SK-N-SH (cell line): ENCODE data around the gene CALD1. TPM values are rescaled to one million over a fixed set of nuclear protein-coding genes. Genes with fewer than 3 reads are reported as not detected.

Experiments
- CTCF ChIA-PET: fragments of 300-600, 350-600 bp; formaldehyde crosslinking; extraction: SDS; loops from one replicate; lab custom pipeline; 2021; lab: Yijun Ruan, JAX
- POLR2A ChIA-PET: fragments of 350-600 bp; sonication (Branson Sonifier 250); formaldehyde crosslinking; extraction: SDS; loops from one replicate; lab custom pipeline; 2020; ENCODE audit warnings: antibody characterized with exemption, inconsistent platforms; lab: Yijun Ruan, JAX
- DNase-seq: peaks from one replicate; pipeline ENCODE4 v3.0.0; 2012
- H2AFZ ChIP-seq: fragments of 200-600 bp; sonication (generic); 2 replicates; pipeline ENCODE4 v1.8.1; 2016; ENCODE audit warnings: antibody characterized with exemption, mild to moderate bottlenecking, low read depth
- H3F3A ChIP-seq: fragments of 200-600 bp; sonication (generic); replicated peaks from 2 replicates; pipeline ENCODE3; 2016; ENCODE audit warnings: antibody characterized with exemption, mild to moderate bottlenecking; ENCODE audit not compliant: insufficient read depth
- H3K27ac ChIP-seq, 2 experiments: fragments of 200-500 bp in 1 of 2; fragments of 200-600 bp in 1 of 2; sonication (Bioruptor generic) in 1 of 2; sonication (generic), shearing (Covaris generic) in 1 of 2; 2 replicates each; pipeline versions ENCODE4 v1.5.1 to v1.6.1; 2014 to 2016; ENCODE audit warnings: low read depth in 2 of 2, inconsistent platforms in 1 of 2, low read length in 1 of 2, mild to moderate bottlenecking in 1 of 2, mixed read lengths in 1 of 2
- H3K27me3 ChIP-seq: fragments of 200-600 bp; sonication (generic), shearing (Covaris generic); 2 replicates; pipeline ENCODE4 v1.6.1; 2016; ENCODE audit warnings: mixed run types; ENCODE audit not compliant: insufficient read depth
- H3K36me3 ChIP-seq, 2 experiments: fragments of 200-500 bp in 1 of 2; fragments of 200-600 bp in 1 of 2; sonication (Bioruptor generic) in 1 of 2; sonication (generic) in 1 of 2; replicated peaks in 1 of 2; 2 replicates each; pipeline versions ENCODE3 to v1.5.1; 2014 to 2016; ENCODE audit warnings: low read length in 1 of 2, mild to moderate bottlenecking in 1 of 2; ENCODE audit not compliant: insufficient read depth in 2 of 2, control insufficient read depth in 1 of 2
- H3K4me1 ChIP-seq, 2 experiments: fragments of 200-500 bp in 1 of 2; fragments of 200-600 bp in 1 of 2; sonication (Bioruptor generic) in 1 of 2; sonication (generic), shearing (Covaris generic) in 1 of 2; 2 replicates each; pipeline versions ENCODE4 v1.5.1 to v1.6.1; 2014 to 2016; ENCODE audit warnings: low read depth in 1 of 2, low read length in 1 of 2, mixed run types in 1 of 2; ENCODE audit not compliant: insufficient read depth in 2 of 2, control insufficient read depth in 1 of 2
- H3K4me2 ChIP-seq: fragments of 200-600 bp; sonication (generic), shearing (Covaris generic); 2 replicates; pipeline ENCODE4 v1.6.1; 2017; ENCODE audit warnings: mixed run types
- H3K4me3 ChIP-seq, 2 experiments: fragments of 200-500 bp in 1 of 2; fragments of 200-600 bp in 1 of 2; sonication (Bioruptor generic) in 1 of 2; sonication (generic), shearing (Covaris generic) in 1 of 2; 2 replicates each; pipeline versions ENCODE4 v1.5.1 to v1.8.1; 2014 to 2016; ENCODE audit warnings: low read depth in 2 of 2, inconsistent platforms in 1 of 2, low read length in 1 of 2, mild to moderate bottlenecking in 1 of 2, mixed read lengths in 1 of 2, moderate library complexity in 1 of 2
- H3K79me2 ChIP-seq: fragments of 200-600 bp; sonication (generic); 2 replicates; pipeline ENCODE4 v1.8.1; 2017; ENCODE audit warnings: mild to moderate bottlenecking; ENCODE audit not compliant: insufficient read depth
- H3K9ac ChIP-seq: fragments of 200-600 bp; sonication (generic); 2 replicates; pipeline ENCODE4 v1.6.1; 2017; ENCODE audit warnings: mixed run types
- H3K9me2 ChIP-seq: fragments of 200-600 bp; sonication (generic); 2 replicates; pipeline ENCODE4 v1.6.1; 2017; ENCODE audit warnings: mixed run types
- H3K9me3 ChIP-seq: fragments of 200-600 bp; sonication (generic); 2 replicates; pipeline ENCODE4 v1.6.1; 2017; ENCODE audit warnings: mixed run types, mild to moderate bottlenecking, moderate library complexity
- H4K20me1 ChIP-seq: fragments of 200-600 bp; sonication (generic); 2 replicates; pipeline ENCODE4 v1.6.1; 2017; ENCODE audit warnings: mild to moderate bottlenecking, mixed run types; ENCODE audit not compliant: insufficient read depth
- ELF1 ChIP-seq: IDR thresholded peaks from 2 replicates; pipeline ENCODE4 v1.4.0; 2012
- EP300 ChIP-seq, 2 experiments: IDR thresholded peaks; 2 replicates each; pipeline versions ENCODE4 v1.4.0 to v1.6.1; 2012; ENCODE audit warnings: borderline replicate concordance in 1 of 2, low read depth in 1 of 2, low read length in 1 of 2
- FOXJ3 ChIP-seq: sonication (generic); formaldehyde crosslinking; IDR thresholded peaks from 2 replicates; pipeline ENCODE4 v1.5.1; 2020; ENCODE audit warnings: mild to moderate bottlenecking, missing genetic modification reagents
- FOXM1 ChIP-seq: IDR thresholded peaks from 2 replicates; pipeline ENCODE4 v1.4.0; 2012; ENCODE audit warnings: low read depth, mild to moderate bottlenecking
- GABPA ChIP-seq: IDR thresholded peaks from 2 replicates; pipeline ENCODE4 v1.4.0; 2012; ENCODE audit warnings: low read depth, mild to moderate bottlenecking
- GATA2 ChIP-seq: sonication (generic); formaldehyde crosslinking; IDR thresholded peaks from 2 replicates; pipeline ENCODE4 v1.5.0; 2020; ENCODE audit warnings: mild to moderate bottlenecking, missing genetic modification reagents
- IRF3 ChIP-seq: fragments of 150-350 bp; IDR thresholded peaks from 2 replicates; pipeline ENCODE4 v1.6.1; 2016; ENCODE audit warnings: mild to moderate bottlenecking, low read depth, low read length
- JUND ChIP-seq: IDR thresholded peaks from 2 replicates; pipeline ENCODE4 v1.4.0; 2012
- MAX ChIP-seq: IDR thresholded peaks from 2 replicates; pipeline ENCODE4 v1.4.0; 2012; ENCODE audit warnings: low read depth
- MEF2A ChIP-seq: IDR thresholded peaks from 2 replicates; pipeline ENCODE4 v1.4.0; 2012; ENCODE audit warnings: low read depth, borderline replicate concordance
- MXI1 ChIP-seq: IDR thresholded peaks from 2 replicates; pipeline ENCODE4 v1.6.1; 2012; ENCODE audit warnings: mild to moderate bottlenecking, low read depth, low read length, improper control_type of control experiment
- NFIC ChIP-seq: IDR thresholded peaks from 2 replicates; pipeline ENCODE4 v1.4.0; 2012; ENCODE audit warnings: borderline replicate concordance
- PBX3 ChIP-seq: IDR thresholded peaks from 2 replicates; pipeline ENCODE4; 2012
- RAD21 ChIP-seq: IDR thresholded peaks from 2 replicates; pipeline ENCODE4 v1.6.1; 2012; ENCODE audit warnings: mild to moderate bottlenecking, low read length
- RCOR1 ChIP-seq: fragments of 150-350 bp; IDR thresholded peaks from 2 replicates; pipeline ENCODE4 v1.6.1; 2017; ENCODE audit warnings: antibody characterized with exemption, low read length
- REST ChIP-seq: IDR thresholded peaks from 2 replicates; pipeline ENCODE4 v1.6.1; 2012; ENCODE audit warnings: mild to moderate bottlenecking, low read depth, low read length, moderate library complexity
- RXRA ChIP-seq: IDR thresholded peaks from 2 replicates; pipeline ENCODE4 v1.4.0; 2012; ENCODE audit warnings: low read depth, mild to moderate bottlenecking, borderline replicate concordance
- SMC3 ChIP-seq: IDR thresholded peaks from 2 replicates; pipeline ENCODE4 v1.6.1; 2012; ENCODE audit warnings: low read depth, low read length, improper control_type of control experiment
- TAF1 ChIP-seq: IDR thresholded peaks from 2 replicates; pipeline ENCODE4 v1.6.1; 2012; ENCODE audit warnings: low read depth, mild to moderate bottlenecking, low read length, moderate library complexity, borderline replicate concordance
- TCF12 ChIP-seq: IDR thresholded peaks from 2 replicates; pipeline ENCODE4 v1.4.0; 2012
- USF1 ChIP-seq: IDR thresholded peaks from 2 replicates; pipeline ENCODE4 v1.4.0; 2012; ENCODE audit warnings: low read depth, borderline replicate concordance
- USF2 ChIP-seq: fragments of 150-350 bp; IDR thresholded peaks from 2 replicates; pipeline ENCODE4 v1.6.1; 2017; ENCODE audit warnings: antibody characterized with exemption, low read length, low read depth, borderline replicate concordance
- YY1 ChIP-seq: IDR thresholded peaks from 2 replicates; pipeline ENCODE4 v1.4.0; 2012; ENCODE audit warnings: low read depth, mild to moderate bottlenecking
- ZBTB33 ChIP-seq: IDR thresholded peaks from 2 replicates; pipeline ENCODE4 v1.4.0; 2012; ENCODE audit warnings: low read depth, borderline replicate concordance
- WGBS: methylation state at CpG from one replicate; pipeline ENCODE4 v1.1.6; 2017; ENCODE audit warnings: low lambda C conversion rate; 5-methylcytosine and 5-hydroxymethylcytosine counted together
- polyA plus RNA-seq, 3 experiments: library from polyadenylated mRNA; depleted of rRNA; stranded (reverse); fragments of >200 nt; gene quantifications; 2 replicates each; pipeline ENCODE4 v1.2.3, GENCODE V29; 2012

CALD1 gene
- polyA plus RNA-seq, 1 of the 3 experiments (the other 2 are of a cell fraction) = 299 TPM

GRCh38 chr7:134891262-134891695, 111.8 kb downstream of the CALD1 start:
- Histone ChIP-seq H3K79me2 (peaks cover 88% of the 10 kb centered on the region), H3K9ac (peak overlapping the region; percentile 76), H3K9me3 (peaks cover 7% of the 10 kb centered on the region; the same call in 1 of the 2 replicates), H3K27ac (peak overlapping the region; percentile 90 to 96), H3K36me3 (peaks cover 9 to 48% of the 10 kb centered on the region in 2 experiments), H3K9me2 (no peaks in the 10 kb centered on the region), H2AFZ (peak overlapping the region; percentile 3; the same call in 1 of the 2 replicates), H3K4me2 (peak overlapping the region; percentile 80), H3F3A (peaks cover 38% of the 10 kb centered on the region), H3K4me3 (peak overlapping the region; percentile 58 to 70), H4K20me1 (peaks cover 39% of the 10 kb centered on the region), H3K4me1 (peaks cover 25 to 36% of the 10 kb centered on the region in 2 experiments), H3K27me3 (no peaks in the 10 kb centered on the region)
- CTCF ChIA-PET = interaction anchor here (0.6 to 2.3 kb wide), 6 partner anchors 14 to 245 kb away, joined by 3 to 10 read pairs (median 4); partner anchors contain the start of genes AGBL3 and BPGM
- POLR2A ChIA-PET = interaction anchor here (0.6 to 0.8 kb wide), 3 partner anchors 97 to 245 kb away, joined by 3 read pairs; partner anchors contain the start of gene BPGM
- DNase-seq = peak; percentile 88
- WGBS = 2% methylated on average over 22 of the region's 22 CpGs
- TF ChIP-seq RAD21 = no peak
- no peak for TF ChIP-seq MEF2A
- TF ChIP-seq RXRA = no peak
- peak; percentile 29; the same call in 1 of the 2 replicates for TF ChIP-seq RCOR1
- TF ChIP-seq ELF1 = no peak
- TF ChIP-seq EP300 (IDR thresholded peaks at IDR 0.05; ENCODE audit: borderline replicate concordance in 1 of 2, low read depth in 1 of 2, low read length in 1 of 2) = 0 out of 4 replicates have a peak, but pooled peaks of 1 of the 2 experiments have one; percentile 33
- no peak for TF ChIP-seq GATA2 (CRISPR knock-in tag)
- TF ChIP-seq MXI1 = peak; percentile 97
- peak; percentile 48; the same call in 1 of the 2 replicates for TF ChIP-seq TAF1
- no peak for TF ChIP-seq JUND
- TF ChIP-seq MAX = peak; percentile 94
- TF ChIP-seq USF2 = peak; percentile 64; the same call in 1 of the 2 replicates
- TF ChIP-seq TCF12 = no peak
- TF ChIP-seq YY1 = no peak
- no peak for TF ChIP-seq FOXJ3
- TF ChIP-seq PBX3 = no peak
- TF ChIP-seq NFIC = no peak; the same call in 1 of the 2 replicates
- TF ChIP-seq REST = 0 out of 2 replicates have a peak, but pooled peaks have one; percentile 17
- TF ChIP-seq ZBTB33 = no peak
- TF ChIP-seq USF1 = peak; percentile 80
- no peak for TF ChIP-seq GABPA
- no peak for TF ChIP-seq IRF3
- peak; percentile 7; the same call in 1 of the 2 replicates for TF ChIP-seq SMC3
- no peak for TF ChIP-seq FOXM1
